H1 (cell line): Measurements from ENCODE around the gene ZNHIT3.

Experiments
- BCL11A ChIP-seq, 2 experiments: IDR thresholded peaks; one replicate each; pipeline ENCODE4 v1.6.1; 2011; ENCODE audit warnings: low read depth in 2 of 2, low read length in 2 of 2, mild to moderate bottlenecking in 2 of 2
- GTF2F1 ChIP-seq: IDR thresholded peaks from 2 replicates; pipeline ENCODE4 v1.6.1; 2012; ENCODE audit warnings: low read depth, low read length, improper control_type of control experiment, borderline replicate concordance
- MAFK ChIP-seq: IDR thresholded peaks from 2 replicates; pipeline ENCODE4 v1.6.1; 2012; ENCODE audit warnings: low read depth, mild to moderate bottlenecking, improper control_type of control experiment, low read length
- MAX ChIP-seq: IDR thresholded peaks from 2 replicates; pipeline ENCODE4 v1.6.1; 2012; ENCODE audit warnings: inconsistent platforms
- POLR2AphosphoS5 ChIP-seq: IDR thresholded peaks from 2 replicates; pipeline ENCODE4 v1.6.1; 2011; ENCODE audit warnings: low read depth, low read length
- TCF12 ChIP-seq: IDR thresholded peaks from 2 replicates; pipeline ENCODE4 v1.6.1; 2011; ENCODE audit warnings: low read depth, mild to moderate bottlenecking, low read length
- YY1 ChIP-seq: IDR thresholded peaks from 2 replicates; pipeline ENCODE4 v1.6.1; 2011; ENCODE audit warnings: low read depth, mild to moderate bottlenecking, low read length
- TF ChIP-seq, protein P1 (sequence below), 3 experiments: IDR thresholded peaks; 1 replicate in 2 of 3; 2 replicates in 1 of 3; pipeline versions ENCODE4 v1.5.1 to v1.6.1; 2011; ENCODE audit warnings: low read length in 3 of 3, mild to moderate bottlenecking in 3 of 3, inconsistent platforms in 2 of 3, low read depth in 1 of 3, moderate library complexity in 1 of 3; ENCODE audit not compliant: insufficient read depth in 1 of 3; ENCODE audit errors: control extremely low read depth in 1 of 3

- TF ChIP-seq MAX (no peak), BCL11A (IDR thresholded peaks at IDR 0.05; ENCODE audit: low read depth in 2 of 2, low read length in 2 of 2) (no peak), TCF12 (no peak), MAFK (no peak), YY1 (no peak), POLR2AphosphoS5 (no peak), GTF2F1 (no peak)
- TF ChIP-seq, protein P1, sequence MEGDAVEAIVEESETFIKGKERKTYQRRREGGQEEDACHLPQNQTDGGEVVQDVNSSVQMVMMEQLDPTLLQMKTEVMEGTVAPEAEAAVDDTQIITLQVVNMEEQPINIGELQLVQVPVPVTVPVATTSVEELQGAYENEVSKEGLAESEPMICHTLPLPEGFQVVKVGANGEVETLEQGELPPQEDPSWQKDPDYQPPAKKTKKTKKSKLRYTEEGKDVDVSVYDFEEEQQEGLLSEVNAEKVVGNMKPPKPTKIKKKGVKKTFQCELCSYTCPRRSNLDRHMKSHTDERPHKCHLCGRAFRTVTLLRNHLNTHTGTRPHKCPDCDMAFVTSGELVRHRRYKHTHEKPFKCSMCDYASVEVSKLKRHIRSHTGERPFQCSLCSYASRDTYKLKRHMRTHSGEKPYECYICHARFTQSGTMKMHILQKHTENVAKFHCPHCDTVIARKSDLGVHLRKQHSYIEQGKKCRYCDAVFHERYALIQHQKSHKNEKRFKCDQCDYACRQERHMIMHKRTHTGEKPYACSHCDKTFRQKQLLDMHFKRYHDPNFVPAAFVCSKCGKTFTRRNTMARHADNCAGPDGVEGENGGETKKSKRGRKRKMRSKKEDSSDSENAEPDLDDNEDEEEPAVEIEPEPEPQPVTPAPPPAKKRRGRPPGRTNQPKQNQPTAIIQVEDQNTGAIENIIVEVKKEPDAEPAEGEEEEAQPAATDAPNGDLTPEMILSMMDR (IDR thresholded peaks at IDR 0.05; ENCODE audit: control extremely low read depth in 1 of 3, insufficient read depth in 1 of 3, low read depth in 1 of 3, low read length in 3 of 3): no peak
These were observed 26.1 kb upstream of the ZNHIT3 start for GRCh38 chr17:36460265-36460937.
